B cell (primary cell): ENCODE results near the gene ATP7B.

Experiments used
- EZH2 ChIP-seq: IDR thresholded peaks from 2 replicates; pipeline ENCODE4 v1.6.1; 2012; ENCODE audit warnings: borderline replicate concordance, low read depth, mild to moderate bottlenecking, moderate library complexity, low read length; ENCODE audit not compliant: insufficient read depth, poor library complexity, severe bottlenecking
- TF ChIP-seq, protein P1 (sequence below): fragments of 200-600 bp; IDR thresholded peaks from one replicate; pipeline ENCODE4 v1.8.0; 2022; ENCODE audit warnings: antibody characterized with exemption, mild to moderate bottlenecking

GRCh38 chr13:52001120-52001731 lies 10.0 kb downstream of the ATP7B start:
- TF ChIP-seq, protein P1, sequence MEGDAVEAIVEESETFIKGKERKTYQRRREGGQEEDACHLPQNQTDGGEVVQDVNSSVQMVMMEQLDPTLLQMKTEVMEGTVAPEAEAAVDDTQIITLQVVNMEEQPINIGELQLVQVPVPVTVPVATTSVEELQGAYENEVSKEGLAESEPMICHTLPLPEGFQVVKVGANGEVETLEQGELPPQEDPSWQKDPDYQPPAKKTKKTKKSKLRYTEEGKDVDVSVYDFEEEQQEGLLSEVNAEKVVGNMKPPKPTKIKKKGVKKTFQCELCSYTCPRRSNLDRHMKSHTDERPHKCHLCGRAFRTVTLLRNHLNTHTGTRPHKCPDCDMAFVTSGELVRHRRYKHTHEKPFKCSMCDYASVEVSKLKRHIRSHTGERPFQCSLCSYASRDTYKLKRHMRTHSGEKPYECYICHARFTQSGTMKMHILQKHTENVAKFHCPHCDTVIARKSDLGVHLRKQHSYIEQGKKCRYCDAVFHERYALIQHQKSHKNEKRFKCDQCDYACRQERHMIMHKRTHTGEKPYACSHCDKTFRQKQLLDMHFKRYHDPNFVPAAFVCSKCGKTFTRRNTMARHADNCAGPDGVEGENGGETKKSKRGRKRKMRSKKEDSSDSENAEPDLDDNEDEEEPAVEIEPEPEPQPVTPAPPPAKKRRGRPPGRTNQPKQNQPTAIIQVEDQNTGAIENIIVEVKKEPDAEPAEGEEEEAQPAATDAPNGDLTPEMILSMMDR = peak; percentile 90
- TF ChIP-seq EZH2 = no peak
